Vagina (tissue), 2 donors: ENCODE results near the gene ACTG2. TPM values are rescaled to one million over a fixed set of nuclear protein-coding genes. Genes with fewer than 3 reads are reported as not detected.

Experiments
- DNase-seq, 2 donors: peaks; one replicate each; pipeline ENCODE4 v3.0.0-alpha.2; 2017; ENCODE audit errors: extremely low spot score in 2 of 2
- H3K27ac ChIP-seq: fragments of 200-600 bp; sonication (generic); one replicate; pipeline ENCODE4 v1.5.1; 2019
- H3K27me3 ChIP-seq: fragments of 200-600 bp; sonication (generic); one replicate; pipeline ENCODE4 v1.5.1; 2019
- H3K36me3 ChIP-seq, 2 donors: fragments of 200-600 bp; sonication (generic); one replicate each; pipeline ENCODE4 v1.5.1; 2017 to 2019
- H3K4me1 ChIP-seq: fragments of 200-600 bp; sonication (generic); one replicate; pipeline ENCODE4 v1.5.1; 2019
- H3K4me3 ChIP-seq, 2 donors: fragments of 200-600 bp; sonication (generic); 1 replicate in 1 of 2; 2 replicates in 1 of 2; pipeline ENCODE4 v1.5.1; 2016 to 2019
- H3K9me3 ChIP-seq: fragments of 200-600 bp; sonication (generic); one replicate; pipeline ENCODE4 v1.5.1; 2019
- POLR2A ChIP-seq, 2 donors: fragments of 450-650 bp; IDR thresholded peaks; one replicate each; pipeline ENCODE4 v1.6.1; 2017; ENCODE audit warnings: antibody characterized with exemption in 2 of 2, mild to moderate bottlenecking in 2 of 2, moderate library complexity in 2 of 2
- POLR2AphosphoS5 ChIP-seq, 2 donors: sonication (generic); formaldehyde crosslinking; IDR thresholded peaks; one replicate each; pipeline ENCODE4 v1.9.0; 2017; ENCODE audit warnings: antibody characterized with exemption in 2 of 2, mild to moderate bottlenecking in 2 of 2, low read depth in 1 of 2; ENCODE audit not compliant: insufficient read depth in 1 of 2
- intact Hi-C: fragments of 100-400 bp; cut with DNase I; formaldehyde crosslinking; loops from one replicate; pipeline ENCODE4 v1.15.1; 2023
- small RNA-seq: library from RNA; depleted of rRNA; stranded (forward); fragments of <200 nt; gene quantifications from one replicate; pipeline ENCODE3, GENCODE V24; 2016
- total RNA-seq: library from RNA; depleted of rRNA; stranded (reverse); fragments of >200 nt; gene quantifications from one replicate; pipeline ENCODE4 v1.2.3, GENCODE V29; 2016
- TF ChIP-seq, protein P1 (sequence below), 3 experiments: fragments of 450-650 bp in 2 of 3; fragments of 200-600 bp in 1 of 3; sonication (generic) in 1 of 3; IDR thresholded peaks; one replicate each; pipeline ENCODE4 v1.5.1; 2017 to 2019; ENCODE audit warnings: antibody characterized with exemption in 3 of 3, mild to moderate bottlenecking in 2 of 3, moderate library complexity in 2 of 3

Gene ACTG2
- total RNA-seq, 1 donor from 2014 or later, result 413 TPM

DNA sequence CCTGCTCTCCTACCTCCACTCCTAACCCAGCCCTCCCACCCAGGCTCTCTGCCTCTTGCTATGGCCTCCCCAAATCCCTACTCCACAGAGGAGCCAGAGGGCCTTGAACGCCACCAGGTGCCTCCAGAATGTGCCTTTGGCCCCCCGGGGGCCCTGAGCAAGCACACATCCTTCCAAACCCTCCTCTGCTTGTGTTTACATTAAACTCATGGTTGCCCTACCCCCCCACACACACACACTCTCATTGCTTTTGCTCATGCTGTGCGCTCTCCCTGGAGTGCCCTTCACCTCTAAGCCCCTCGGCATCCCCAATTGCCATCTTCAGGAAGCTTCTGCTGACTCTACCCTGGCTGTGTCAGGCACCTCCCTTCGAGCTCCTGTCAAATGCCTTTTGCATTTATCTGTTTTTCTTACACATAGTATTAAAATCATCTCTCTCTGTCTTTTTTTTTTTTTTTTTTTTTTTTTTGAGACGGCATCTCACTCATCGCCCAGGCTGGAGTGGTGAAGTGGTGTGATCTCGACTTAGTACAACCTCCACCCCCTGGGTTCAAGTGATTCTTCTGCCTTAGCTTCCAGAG is 75.6 kb downstream of the ACTG2 start:
- no peak for DNase-seq
- no peak overlapping the region for H3K4me3 ChIP-seq

DNA sequence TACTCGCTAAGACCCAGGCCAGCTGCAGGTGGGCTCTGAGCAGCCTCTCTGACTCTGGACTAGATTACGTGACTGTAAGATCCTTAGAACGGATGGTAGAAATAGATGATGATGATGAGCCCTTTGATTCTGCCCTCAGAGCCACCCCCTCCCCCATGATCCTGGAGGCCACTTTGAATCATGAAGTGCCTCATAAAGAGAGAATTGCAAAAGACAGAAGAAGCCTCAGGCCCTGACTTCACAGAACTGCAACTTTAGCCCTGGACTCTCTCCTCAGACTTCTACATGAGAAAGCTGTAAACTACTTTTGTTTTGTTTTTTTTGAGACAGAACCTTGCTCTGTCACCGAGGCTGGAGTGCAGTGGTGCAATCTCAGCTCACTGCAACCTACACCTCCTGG is 76.5 kb downstream of the ACTG2 start:
- no peak for TF ChIP-seq POLR2A (IDR thresholded peaks at IDR 0.05)
- TF ChIP-seq POLR2AphosphoS5 (IDR thresholded peaks at IDR 0.05; ENCODE audit: insufficient read depth in 1 of 2, low read depth in 1 of 2), result no peak
- TF ChIP-seq, protein P1, sequence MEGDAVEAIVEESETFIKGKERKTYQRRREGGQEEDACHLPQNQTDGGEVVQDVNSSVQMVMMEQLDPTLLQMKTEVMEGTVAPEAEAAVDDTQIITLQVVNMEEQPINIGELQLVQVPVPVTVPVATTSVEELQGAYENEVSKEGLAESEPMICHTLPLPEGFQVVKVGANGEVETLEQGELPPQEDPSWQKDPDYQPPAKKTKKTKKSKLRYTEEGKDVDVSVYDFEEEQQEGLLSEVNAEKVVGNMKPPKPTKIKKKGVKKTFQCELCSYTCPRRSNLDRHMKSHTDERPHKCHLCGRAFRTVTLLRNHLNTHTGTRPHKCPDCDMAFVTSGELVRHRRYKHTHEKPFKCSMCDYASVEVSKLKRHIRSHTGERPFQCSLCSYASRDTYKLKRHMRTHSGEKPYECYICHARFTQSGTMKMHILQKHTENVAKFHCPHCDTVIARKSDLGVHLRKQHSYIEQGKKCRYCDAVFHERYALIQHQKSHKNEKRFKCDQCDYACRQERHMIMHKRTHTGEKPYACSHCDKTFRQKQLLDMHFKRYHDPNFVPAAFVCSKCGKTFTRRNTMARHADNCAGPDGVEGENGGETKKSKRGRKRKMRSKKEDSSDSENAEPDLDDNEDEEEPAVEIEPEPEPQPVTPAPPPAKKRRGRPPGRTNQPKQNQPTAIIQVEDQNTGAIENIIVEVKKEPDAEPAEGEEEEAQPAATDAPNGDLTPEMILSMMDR (IDR thresholded peaks at IDR 0.05), result no peak
- H3K27ac ChIP-seq, result no peak overlapping the region
- H3K36me3 ChIP-seq, result no peaks in the 10 kb centered on the region
- no peak overlapping the region for H3K4me3 ChIP-seq
- no peak for DNase-seq
- H3K27me3 ChIP-seq, result no peaks in the 10 kb centered on the region
- peaks cover 23% of the 10 kb centered on the region for H3K4me1 ChIP-seq
- no peaks in the 10 kb centered on the region for H3K9me3 ChIP-seq
- intact Hi-C loops, result no loop called here

More for the DNA sequence above, 75.6 kb downstream of the ACTG2 start:
- TF ChIP-seq POLR2AphosphoS5 (IDR thresholded peaks at IDR 0.05; ENCODE audit: insufficient read depth in 1 of 2, low read depth in 1 of 2), result no peak
- TF ChIP-seq, protein P1 (IDR thresholded peaks at IDR 0.05), result no peak
- TF ChIP-seq POLR2A (IDR thresholded peaks at IDR 0.05), result no peak
- H3K4me1 ChIP-seq, result peaks cover 23% of the 10 kb centered on the region
- no peaks in the 10 kb centered on the region for H3K27me3 ChIP-seq
- intact Hi-C loops, result no loop called here
- no peaks in the 10 kb centered on the region for H3K36me3 ChIP-seq
- H3K27ac ChIP-seq, result no peak overlapping the region
- no peaks in the 10 kb centered on the region for H3K9me3 ChIP-seq

Small RNA genes lying within 50 kb of the gene (small RNA-seq; reads per million reads assigned to genes)
- not detected for gene RNA5SP97

Other genes starting within 250 kb of the ACTG2 start
- 18.9 TPM for gene TPRKB, start 155.7 kb upstream of the ACTG2 start, total RNA-seq
- gene DUSP11, start 112.9 kb upstream of the ACTG2 start, total RNA-seq, result 36.3 TPM
- gene C2orf78, start 108.8 kb upstream of the ACTG2 start, total RNA-seq, result not detected
- gene STAMBP, start 64.0 kb upstream of the ACTG2 start, total RNA-seq, result 30.4 TPM
- 52.3 TPM for gene DGUOK, start 33.9 kb downstream of the ACTG2 start, total RNA-seq
- gene TET3, start 91.9 kb downstream of the ACTG2 start, total RNA-seq, result 12.3 TPM